Heart left ventricle (tissue), 16 donors: ENCODE data around the gene CABLES1. TPM values are rescaled to one million over a fixed set of nuclear protein-coding genes. Genes with fewer than 3 reads are reported as not detected.

ENCODE experiments used
- ATAC-seq, 4 donors: fragments of 200-7000 bp; cut with Tn5 transposase; one replicate each; pipeline ENCODE4 v1.9.1; 2020 to 2022; ENCODE audit warnings: moderate library complexity in 4 of 4, mild to moderate bottlenecking in 3 of 4, moderate number of reproducible peaks in 1 of 4
- DNase-seq, 5 donors: peaks; one replicate each; pipeline ENCODE4 v3.0.0-alpha.2; 2020
- H3K27ac ChIP-seq, 12 donors: fragments of 200-600 bp; sonication (generic) in 4 of 12; one replicate each; pipeline versions ENCODE4 v1.5.0 to v1.8.0; 2016 to 2022; ENCODE audit warnings: mild to moderate bottlenecking in 2 of 12
- H3K27me3 ChIP-seq, 9 donors: fragments of 200-600 bp; sonication (generic) in 2 of 9; one replicate each; pipeline versions ENCODE4 v1.5.1 to v1.8.0; 2016 to 2022; ENCODE audit warnings: mild to moderate bottlenecking in 3 of 9
- H3K36me3 ChIP-seq, 9 donors: fragments of 200-600 bp; sonication (generic) in 2 of 9; one replicate each; pipeline versions ENCODE4 v1.5.0 to v1.8.0; 2018 to 2022; ENCODE audit warnings: mild to moderate bottlenecking in 2 of 9
- H3K4me1 ChIP-seq, 12 donors: fragments of 200-600 bp; sonication (generic) in 4 of 12; one replicate each; pipeline versions ENCODE4 v1.5.0 to v1.8.0; 2016 to 2022; ENCODE audit warnings: mild to moderate bottlenecking in 3 of 12
- H3K4me3 ChIP-seq, 12 donors: fragments of 200-600 bp; sonication (generic) in 4 of 12; one replicate each; pipeline versions ENCODE4 v1.5.0 to v1.8.0; 2017 to 2022; ENCODE audit warnings: mild to moderate bottlenecking in 9 of 12, moderate library complexity in 4 of 12
- H3K9me3 ChIP-seq, 12 donors: fragments of 200-600 bp; sonication (generic) in 4 of 12; one replicate each; pipeline versions ENCODE4 v1.5.0 to v1.8.0; 2016 to 2022; ENCODE audit warnings: mild to moderate bottlenecking in 1 of 12
- CTCF ChIP-seq, 12 donors: fragments of 200-600 bp; sonication (generic) in 4 of 12; IDR thresholded peaks; one replicate each; pipeline versions ENCODE4 v1.5.0 to v1.8.0; 2018 to 2022; ENCODE audit warnings: antibody characterized with exemption in 12 of 12, mild to moderate bottlenecking in 5 of 12
- POLR2A ChIP-seq, 2 donors: fragments of 450-650 bp; IDR thresholded peaks; one replicate each; pipeline ENCODE4 v1.6.1; 2017; ENCODE audit warnings: antibody characterized with exemption in 2 of 2, mild to moderate bottlenecking in 2 of 2, moderate library complexity in 2 of 2
- WGBS, 4 donors: extraction: QIAGEN DNeasy Blood & Tissue Kit in 2 of 4; methylation state at CpG; one replicate each; pipeline versions ENCODE4 v1.1.5 to v1.1.7; 2013 to 2018; 5-methylcytosine and 5-hydroxymethylcytosine counted together
- intact Hi-C, 10 donors: fragments of 100-400 bp; cut with DNase I; formaldehyde crosslinking; loops; one replicate each; pipeline versions ENCODE4 v1.11.1 to v1.14.2; 2022
- polyA plus RNA-seq, 2 donors: library from polyadenylated mRNA; stranded (reverse); fragments of 200-250 nt; gene quantifications; one replicate each; pipeline ENCODE4 v1.2.3, GENCODE V29; 2013
- total RNA-seq, 9 donors: library from RNA; depleted of rRNA in 2 of 9; stranded (reverse); fragments of >200 nt in 2 of 9; fragmentation: NEBNext Ultra II Directional in 3 of 9; extraction: Animal tissue kit (Norgen Biotek cat#: 25700) in 3 of 9; gene quantifications; one replicate each; pipeline versions ENCODE4 v1.1.0 to v1.2.4, GENCODE V29; 2016 to 2023
- donor health status: ischemic (EF 13 %, LVEDD 7.1; RV severe dilation, severe dysfunction).
- donor health status: healthy with polysubstance abuse.
- donor health status: DM: no; HTN: yes; CAD: no.
- donor health status: DM: no; HTN: no; CAD: no.
- donor health status: ischemic (EF 25% LVEDD 6.9; RV normal size, moderate dysfunction).
- donor health status: ischemic (EF 25% LVEDD 5.7; RV mildly dilated, moderate dysfunction).
- donor health status: healthy.
- donor health status: DM: yes; HTN: yes; CAD: no.
- donor health status: ischemic (EF 35%, LVEDD 5.7; RV mildly dilated, moderate dysfunction).
- donor health status: nonischemic (EF 11% LVEDD 7.7; RV severe dilation, severe dysfunction).
- donor health status: DM: yes; HTN: yes; CAD: no.
- donor health status: PGD.
- donor health status: ischemic (EF 29% LVEDD 5.4; RV normal size, mild dysfunction).
- donor health status: nonischemic (EF 23%, LVEDD 6.1; RV moderate dilation, normal function).

Gene CABLES1
- total and polyA plus RNA-seq, 11 donors: 0.28 to 7.2 (median 2.1) TPM

GRCh38 chr18:23137788-23138216, 2.5 kb downstream of the CABLES1 start:
- 59 to 82% (median 72%) methylated on average over 7 to 9 of the region's 9 CpGs for WGBS, 4 donors
- Histone ChIP-seq H3K4me1 (peaks cover 4 to 56% (median 29%) of the 10 kb centered on the region in 12 donors), H3K9me3 (no peaks in the 10 kb centered on the region), H3K27me3 (peaks cover 7 to 52% (median 19%) of the 10 kb centered on the region in 9 donors), H3K27ac (peak overlapping the region in 5 of 12 donors; percentile 31 to 85 (median 74)), H3K36me3 (no peaks in the 10 kb centered on the region), H3K4me3 (peak overlapping the region in 9 of 12 donors; percentile 54 to 75 (median 67))
- peak in 2 of 4 donors; percentile 7 to 19 for ATAC-seq
- intact Hi-C loops: loop anchor here in 9 of 10 donors (5.0 to 10.0 kb wide), 10 partner anchors 54 to 367 kb away; partner anchors contain the start of gene RMC1 (in 1 of the 9)
- TF ChIP-seq CTCF (IDR thresholded peaks at IDR 0.05): no peak
- no peak for TF ChIP-seq POLR2A (IDR thresholded peaks at IDR 0.05)
- no peak for DNase-seq

DNA sequence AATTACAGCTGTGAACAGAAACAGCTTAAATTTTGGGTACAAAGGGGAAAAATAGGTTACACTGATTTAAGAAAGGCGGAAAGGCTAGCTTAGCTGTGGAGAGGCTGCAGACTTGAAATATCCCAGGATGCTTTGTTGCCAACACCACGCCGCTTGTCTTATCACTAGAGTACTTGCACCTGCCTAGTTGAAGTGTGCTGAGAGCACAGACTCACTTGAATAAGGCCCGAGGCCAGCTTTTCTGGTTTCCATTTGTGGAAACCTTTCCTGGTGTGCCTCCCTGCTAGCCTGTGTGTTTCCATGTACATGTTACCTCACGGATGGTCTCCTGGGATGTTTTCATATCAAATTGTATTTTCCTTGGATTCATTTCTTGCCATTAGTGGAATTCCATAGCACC, 3.2 kb downstream of the CABLES1 start:
- WGBS, 4 donors: 36 to 64% (median 49%) methylated on average over 5 of the region's 5 CpGs
- H3K4me1 ChIP-seq: peaks cover 4 to 63% (median 36%) of the 10 kb centered on the region in 12 donors
- H3K36me3 ChIP-seq: no peaks in the 10 kb centered on the region
- TF ChIP-seq POLR2A (IDR thresholded peaks at IDR 0.05) (no peak), CTCF (IDR thresholded peaks at IDR 0.05) (no peak)
- peak in 4 of 5 donors; percentile 39 to 83 (median 59) for DNase-seq
- ATAC-seq: peak; percentile 49 to 73 (median 68)
- H3K4me3 ChIP-seq: peak overlapping the region in 4 of 12 donors; percentile 54 to 75 (median 73)
- no peaks in the 10 kb centered on the region for H3K9me3 ChIP-seq
- H3K27ac ChIP-seq: no peak overlapping the region
- H3K27me3 ChIP-seq: peaks cover 7 to 46% (median 19%) of the 10 kb centered on the region in 9 donors
- intact Hi-C loops: loop anchor here in 9 of 10 donors (5.0 to 10.0 kb wide), 10 partner anchors 54 to 366 kb away; partner anchors contain the start of gene RMC1 (in 1 of the 9)

GRCh38 chr18:23141104-23141999, 6.1 kb downstream of the CABLES1 start:
- Histone ChIP-seq H3K27ac (peak overlapping the region in 4 of 12 donors; percentile 3 to 16 (median 12)), H3K9me3 (no peaks in the 10 kb centered on the region), H3K36me3 (no peaks in the 10 kb centered on the region), H3K4me3 (no peak overlapping the region), H3K4me1 (peaks cover 0 to 68% (median 31%) of the 10 kb centered on the region in 12 donors), H3K27me3 (peaks cover 3 to 23% (median 6%) of the 10 kb centered on the region in 9 donors)
- TF ChIP-seq POLR2A (IDR thresholded peaks at IDR 0.05): no peak
- TF ChIP-seq CTCF (IDR thresholded peaks at IDR 0.05): no peak
- peak in 2 of 5 donors; percentile 37 to 58 for DNase-seq
- ATAC-seq: peak in 3 of 4 donors; percentile 7 to 34 (median 28)
- intact Hi-C loops: loop anchor here in 3 of 10 donors (5.0 to 10.0 kb wide), 3 partner anchors 51 to 73 kb away; no protein-coding TSS in a partner anchor
- WGBS, 4 donors: 58 to 61% (median 59%) methylated on average over 9 to 12 of the region's 12 CpGs
